KG1 (cell line): ENCODE measurements around the gene NRDC.
"Not testable (repeated sequence)": the region's sequence is repeated elsewhere in the genome, so short reads cannot be mapped to it uniquely, and the experiment has no call there.

Experiments
- DNase-seq: peaks from one replicate; lab custom pipeline; 2025; lab: John Stamatoyannopoulos, UW

Gene NRDC

DNA sequence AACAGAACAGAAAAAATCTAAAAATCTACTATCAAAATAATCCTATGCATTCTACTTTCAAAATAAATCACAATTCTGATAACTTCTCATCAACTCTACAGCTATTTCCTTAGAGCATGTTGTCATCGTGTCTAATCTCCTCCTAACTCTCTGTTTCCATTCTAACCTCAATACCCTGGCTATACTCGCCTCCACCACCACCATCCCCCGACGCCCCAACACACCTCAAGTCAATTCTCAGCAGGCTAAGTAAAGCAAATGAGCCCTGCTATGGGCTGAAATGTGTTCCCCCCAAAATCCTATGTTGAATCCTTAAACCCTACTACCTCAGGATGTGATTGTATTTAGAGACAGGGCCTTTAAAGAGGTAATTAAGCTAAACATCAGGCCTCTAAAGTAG, 34.6 kb downstream of the NRDC start:
- no peak for DNase-seq

DNA sequence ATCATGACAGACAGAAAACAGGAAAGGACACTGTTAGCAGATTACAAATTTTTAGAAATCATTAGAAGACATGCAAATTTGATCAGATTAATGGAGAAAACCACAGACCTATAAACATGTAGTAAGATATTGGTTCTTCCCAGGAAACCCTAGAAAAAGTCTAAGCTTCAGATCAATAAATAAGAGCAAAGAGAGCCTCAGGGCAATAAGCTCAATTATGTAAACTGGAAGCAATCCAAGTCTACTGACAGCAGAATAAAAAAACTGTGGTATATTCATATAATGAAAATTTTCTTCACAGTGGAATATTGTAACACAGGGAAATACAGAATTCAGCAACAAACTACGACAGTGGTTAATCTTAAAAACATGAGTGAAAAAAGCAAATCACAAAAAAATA, 36.3 kb downstream of the NRDC start:
- DNase-seq, result no peak

DNA sequence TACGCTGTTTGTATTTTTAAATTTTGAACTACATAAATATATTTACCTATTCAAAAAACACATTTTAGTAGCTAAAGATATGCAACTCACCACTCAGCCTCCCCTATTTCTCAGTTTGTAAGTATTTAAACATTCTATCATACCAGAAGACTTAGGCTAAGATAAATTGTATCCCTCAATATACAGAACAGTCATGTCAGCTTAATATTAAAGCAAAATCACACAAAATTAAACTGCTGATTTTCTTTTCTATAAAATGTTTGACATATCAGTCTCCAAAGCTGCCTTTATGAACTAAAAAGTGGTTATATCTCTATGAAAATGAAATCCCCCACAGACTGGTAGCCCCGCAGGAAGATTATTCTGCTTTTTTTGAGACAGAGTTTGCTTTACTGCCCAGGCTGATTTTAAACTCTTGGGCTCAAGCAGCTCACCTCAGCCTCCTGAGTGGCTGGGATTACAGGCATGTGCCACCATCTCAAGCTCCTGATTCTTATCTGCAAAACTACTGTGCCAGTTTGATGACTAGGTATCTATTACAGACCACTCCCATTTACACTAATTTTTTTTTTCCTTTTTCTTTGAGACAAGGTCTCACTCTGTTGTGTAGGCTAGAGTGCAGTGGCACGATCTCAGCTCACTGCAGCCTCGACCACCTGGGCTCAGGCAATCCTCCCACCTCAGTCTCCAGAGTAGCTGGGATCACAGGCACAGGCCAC, 37.6 kb downstream of the NRDC start:
- no peak for DNase-seq

DNA sequence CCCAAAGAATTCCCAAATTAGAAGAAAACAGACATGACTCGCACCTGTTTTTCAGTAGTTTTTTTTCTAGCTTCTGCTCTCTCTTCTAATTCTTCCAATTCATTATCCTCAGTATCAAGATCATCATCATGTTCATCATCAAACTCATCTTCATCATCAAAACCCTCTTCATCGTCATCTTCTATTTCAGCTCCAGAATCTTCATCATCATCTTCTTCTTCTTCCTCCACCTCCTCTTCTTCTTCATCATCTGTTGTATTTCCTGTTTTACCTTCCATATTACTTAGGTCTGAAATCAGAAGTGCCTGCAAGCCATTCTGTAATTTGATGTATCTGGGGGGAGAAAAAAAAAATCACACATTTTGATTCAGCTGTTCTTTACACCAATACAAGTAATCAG, 38.3 kb downstream of the NRDC start:
- no peak for DNase-seq

DNA sequence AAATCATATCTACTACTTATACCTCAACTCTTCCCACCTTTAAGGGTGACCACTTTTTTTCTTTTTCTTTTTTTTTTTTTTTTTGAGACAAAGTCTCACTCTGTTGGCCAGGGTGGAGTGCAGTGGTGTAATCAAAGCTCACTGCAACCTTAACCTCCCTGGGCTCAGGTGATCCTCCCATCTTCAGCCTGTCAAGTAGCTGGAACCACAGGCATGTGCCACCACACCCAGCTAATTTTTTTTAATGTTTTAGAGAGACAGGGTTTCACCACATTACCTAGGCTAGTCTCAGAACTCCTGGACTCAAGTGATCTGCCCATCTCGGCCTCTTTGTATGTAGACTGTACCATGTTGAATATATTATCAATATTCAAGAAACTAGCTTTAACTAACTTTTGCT, 39.4 kb downstream of the NRDC start:
- no peak for DNase-seq

DNA sequence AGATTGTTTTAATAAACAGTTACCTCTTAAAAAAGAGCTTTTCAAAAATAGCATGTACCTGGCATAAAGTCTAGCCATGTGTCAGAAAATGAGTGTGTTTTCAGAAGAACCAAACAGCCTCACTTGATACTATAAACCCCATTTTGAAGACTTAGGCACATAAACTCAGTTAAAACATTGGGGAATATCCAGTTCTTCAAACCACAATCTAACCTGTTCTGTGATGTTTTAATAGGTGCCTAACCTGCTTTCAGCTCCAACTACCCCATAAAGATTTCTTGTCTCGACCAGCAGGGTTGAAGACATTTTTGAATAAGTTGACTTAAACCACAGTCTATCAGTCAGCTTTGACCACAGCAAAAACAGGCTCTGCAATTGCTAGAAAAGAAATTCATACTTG, 41.3 kb downstream of the NRDC start:
- no peak for DNase-seq

DNA sequence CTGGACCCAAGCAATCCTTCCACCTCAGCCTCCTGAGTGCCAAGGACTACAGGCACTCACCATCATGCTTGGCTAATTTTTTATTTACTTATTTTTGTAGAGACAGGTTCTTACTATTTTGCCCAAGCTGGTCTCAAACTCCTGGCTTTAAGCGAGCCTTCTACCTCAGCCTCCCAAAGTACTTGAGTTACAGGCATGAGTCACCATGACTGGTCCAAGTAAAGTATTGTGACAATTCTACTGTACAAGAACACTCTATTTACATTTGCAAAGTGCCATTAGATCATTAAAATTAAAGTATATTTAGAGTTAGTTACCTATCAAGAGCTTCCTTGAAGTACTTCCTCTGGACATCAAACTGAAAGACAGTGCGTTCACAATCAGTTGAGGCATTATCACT, 44.8 kb downstream of the NRDC start:
- DNase-seq, result no peak

DNA sequence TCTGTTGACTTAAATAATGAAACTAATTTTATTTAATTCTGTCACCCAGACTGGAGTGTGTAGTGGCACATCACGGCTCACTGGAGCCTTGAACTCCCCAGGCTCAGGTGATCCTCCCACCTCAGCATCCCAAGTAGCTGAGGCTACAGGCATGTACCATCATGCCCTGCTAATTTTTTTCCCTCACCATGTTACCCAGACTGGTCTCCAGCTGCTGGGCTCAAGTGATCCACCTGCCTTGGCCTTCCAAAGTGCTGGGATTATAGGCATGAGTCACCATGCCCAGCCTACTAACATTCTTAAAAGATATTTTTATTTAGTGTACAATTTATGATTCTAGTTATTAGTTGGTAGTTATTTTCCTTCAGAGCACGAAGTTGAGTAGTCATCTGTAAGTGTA, 49.5 kb downstream of the NRDC start:
- DNase-seq, result no peak

DNA sequence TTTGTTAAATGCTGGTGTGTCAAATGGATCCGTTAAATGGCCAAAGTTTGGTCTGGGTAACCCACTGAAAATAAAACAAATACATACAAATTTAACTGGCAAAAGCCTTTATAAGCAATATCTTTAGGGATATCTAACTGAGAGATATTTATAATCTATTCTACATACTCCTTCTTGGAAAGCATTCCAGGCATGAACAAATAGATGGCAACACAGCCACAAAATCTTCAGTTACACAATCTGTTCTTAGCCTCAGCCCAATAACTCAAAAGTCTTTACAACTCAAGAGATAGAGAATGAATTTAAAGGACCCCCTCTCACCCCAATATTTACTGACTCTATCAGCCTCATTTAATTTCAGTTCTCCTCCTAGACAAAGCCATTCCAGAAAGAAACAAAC, 58.7 kb downstream of the NRDC start:
- DNase-seq, result no peak

DNA sequence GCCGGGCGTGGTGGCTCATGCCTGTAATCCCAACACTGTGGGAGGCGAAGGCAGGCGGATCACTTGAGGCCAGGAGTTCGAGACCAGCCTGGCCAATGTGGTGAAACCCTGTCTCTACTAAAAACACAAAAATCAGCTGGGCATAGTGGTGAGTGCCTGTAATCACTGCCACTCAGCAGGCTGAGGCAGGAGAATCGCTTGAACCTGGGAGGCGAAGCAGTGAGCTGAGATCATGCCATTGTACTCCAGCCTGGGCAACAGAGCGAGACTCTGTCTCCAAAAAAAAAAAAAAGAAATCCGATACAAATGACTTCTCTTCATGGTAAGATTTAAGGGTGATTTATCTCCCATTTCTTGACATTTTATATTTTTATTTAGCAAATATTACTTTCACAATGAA, 59.5 kb downstream of the NRDC start:
- DNase-seq, result not testable (repeated sequence)

DNA sequence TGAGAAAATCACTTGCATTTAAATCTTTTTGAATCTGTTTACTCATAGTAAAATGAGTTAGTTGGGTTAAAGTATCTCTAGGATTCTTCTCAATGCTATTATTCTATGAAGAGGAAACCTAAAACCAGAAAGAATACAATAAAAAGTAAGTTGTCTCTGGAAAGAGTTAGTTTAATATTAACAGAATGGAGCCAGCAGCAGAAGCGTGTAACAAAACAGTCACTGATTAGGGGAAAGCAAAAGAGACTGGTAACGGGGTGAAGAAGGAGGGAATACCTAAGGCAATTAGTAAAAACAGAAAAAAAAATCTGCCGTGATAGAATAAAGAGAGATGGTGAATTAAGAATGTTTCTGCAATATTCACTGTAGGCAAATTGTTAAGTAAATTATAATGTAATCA, 60.0 kb downstream of the NRDC start:
- DNase-seq, result no peak

DNA sequence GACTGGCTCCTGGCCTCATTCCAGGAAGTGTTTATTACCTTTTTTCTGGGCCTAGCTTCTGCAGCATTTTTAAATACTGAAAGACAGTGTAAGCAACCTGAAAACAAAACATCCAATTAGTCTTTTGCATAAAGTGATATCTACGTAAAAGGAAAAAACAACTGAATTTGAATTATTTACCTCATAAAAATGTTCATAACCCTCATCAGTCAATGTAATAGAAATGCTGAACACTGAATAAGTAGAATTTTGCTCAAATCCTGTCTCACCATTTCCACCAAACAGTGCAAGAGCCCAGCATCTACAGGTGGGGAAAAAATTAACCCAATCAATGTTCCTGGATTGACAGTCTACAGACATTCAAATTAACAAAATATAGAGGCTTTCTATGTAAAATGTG, 64.0 kb downstream of the NRDC start:
- DNase-seq, result no peak

DNA sequence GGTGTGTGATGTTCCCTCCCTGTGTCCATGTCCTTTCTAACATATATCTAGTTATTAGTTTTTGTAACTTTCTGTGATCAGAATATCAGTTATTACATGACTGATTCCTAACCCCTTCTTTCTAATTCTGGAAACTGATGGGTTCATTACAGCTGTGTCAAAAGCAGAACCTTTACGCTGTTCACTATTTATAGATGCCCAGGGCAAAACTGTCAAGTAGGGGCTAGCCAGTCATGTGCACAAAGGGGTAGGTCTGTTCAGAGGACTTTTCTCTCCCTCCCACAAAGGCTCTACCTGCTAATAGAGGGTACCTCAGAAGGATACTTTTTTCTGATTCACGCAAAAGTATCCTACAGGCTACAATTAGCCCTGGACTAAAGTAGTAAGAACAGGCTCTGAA, 79.2 kb downstream of the NRDC start:
- DNase-seq, result no peak

DNA sequence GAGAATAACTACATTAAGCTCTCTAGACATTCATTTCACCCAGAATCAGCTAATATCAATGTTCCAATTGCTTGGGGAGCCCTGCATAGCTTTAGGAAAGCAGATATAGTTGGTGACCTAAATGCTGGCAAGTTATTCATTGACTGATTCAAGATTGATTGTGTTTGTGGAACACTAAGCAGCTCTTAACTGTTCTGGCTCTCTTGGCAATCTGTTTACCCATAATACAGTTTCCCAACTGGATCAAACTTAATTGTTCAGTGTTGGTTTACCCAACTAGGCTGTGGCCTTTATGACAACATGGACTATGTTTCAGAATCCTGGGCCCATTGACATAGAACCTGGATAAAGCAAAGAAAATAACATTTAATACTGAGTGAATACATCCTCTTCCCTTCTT, 83.7 kb downstream of the NRDC start:
- no peak for DNase-seq

DNA sequence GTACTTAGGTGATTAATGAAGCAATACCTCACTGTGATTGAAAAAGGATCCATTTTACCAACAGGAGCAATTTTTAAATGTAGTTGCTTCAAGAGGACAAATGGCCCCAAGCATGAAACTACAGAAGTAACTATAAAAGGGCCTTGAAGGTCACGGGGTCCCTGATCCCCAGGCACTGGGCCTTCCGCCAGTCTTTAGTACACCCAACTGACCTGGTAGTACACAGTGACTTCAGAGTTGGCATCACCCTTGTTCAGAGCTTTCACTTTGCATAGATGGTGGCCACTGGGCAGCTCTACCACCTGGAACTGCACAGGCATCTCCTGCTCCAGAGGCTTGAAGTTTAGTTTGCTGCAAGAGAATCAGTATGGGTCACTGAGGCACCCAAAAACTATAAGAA, 84.3 kb downstream of the NRDC start:
- no peak for DNase-seq

DNA sequence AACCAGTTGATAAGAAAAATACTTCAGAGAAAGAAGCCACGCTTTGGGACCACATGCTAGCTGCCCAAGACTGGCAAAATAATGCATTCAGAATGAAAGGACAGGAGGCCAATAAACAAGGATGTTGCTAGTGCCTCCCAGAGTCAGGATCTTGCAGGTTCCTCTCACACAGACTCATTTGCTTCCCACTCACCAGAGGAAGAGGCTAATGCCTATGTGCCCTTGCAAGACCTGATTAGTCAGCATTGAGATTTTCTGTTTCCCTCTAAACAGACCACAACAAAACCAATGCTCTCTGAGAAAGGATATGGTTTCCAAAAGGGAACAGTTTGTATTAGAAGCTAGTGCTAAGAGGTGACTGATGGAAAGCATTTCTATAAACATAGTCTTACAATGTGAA, 85.7 kb downstream of the NRDC start:
- DNase-seq, result no peak

DNA sequence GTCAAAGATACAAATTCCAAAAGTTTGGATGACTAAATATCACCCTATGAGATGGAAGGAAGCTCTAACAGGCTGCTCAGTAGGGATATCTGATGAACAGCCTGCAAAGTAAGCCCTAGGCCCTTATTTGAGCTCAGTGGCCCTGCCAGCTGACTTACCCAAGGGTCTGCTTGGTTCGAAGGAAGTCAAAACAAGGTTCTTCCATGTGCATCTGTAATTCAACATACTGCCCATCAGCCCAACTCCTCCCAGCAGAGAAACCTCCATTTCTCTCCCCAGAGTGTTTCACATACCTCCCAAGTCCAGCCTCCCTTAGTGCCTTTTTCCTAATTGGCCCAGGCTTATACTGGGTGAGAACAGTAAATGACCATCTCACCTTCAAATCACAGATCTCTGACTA, 86.6 kb downstream of the NRDC start:
- no peak for DNase-seq

DNA sequence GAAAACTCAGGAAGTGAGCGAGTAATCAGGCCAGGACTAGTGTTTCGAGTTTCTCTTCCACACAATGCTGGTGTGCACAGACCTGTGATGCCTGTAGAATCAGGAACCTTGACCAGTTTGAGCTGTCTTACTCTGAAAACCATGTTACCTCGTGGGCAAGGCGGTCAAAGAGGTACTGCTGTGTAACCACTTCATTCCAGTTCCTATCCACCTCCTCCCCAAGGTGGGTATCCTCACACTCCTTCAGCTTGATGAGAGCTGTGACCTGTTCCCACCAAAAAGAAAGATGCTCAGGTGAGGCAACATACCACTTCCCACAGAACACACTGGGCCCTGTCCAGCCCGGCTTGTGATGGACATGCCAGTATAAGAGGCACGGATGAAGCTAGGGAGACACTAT, 88.1 kb downstream of the NRDC start:
- no peak for DNase-seq

DNA sequence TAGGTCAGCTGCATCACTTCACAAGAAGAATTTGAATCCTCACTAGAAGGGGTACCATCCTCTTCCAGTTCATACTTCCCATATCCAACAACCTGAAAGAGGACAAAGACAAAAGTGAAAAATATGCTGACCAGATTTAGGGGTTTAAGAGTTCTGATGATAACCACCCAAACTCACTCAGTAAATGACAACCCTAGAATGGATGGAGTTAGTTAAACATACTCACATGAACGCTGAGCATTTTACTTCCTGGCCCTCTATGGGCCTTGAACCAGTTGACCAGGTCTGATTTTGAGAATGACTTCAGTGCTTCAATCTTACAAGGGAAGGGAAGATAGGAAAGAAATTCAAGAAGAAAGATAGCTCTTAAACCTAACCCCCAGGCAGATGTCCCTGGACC, 89.2 kb downstream of the NRDC start:
- no peak for DNase-seq

DNA sequence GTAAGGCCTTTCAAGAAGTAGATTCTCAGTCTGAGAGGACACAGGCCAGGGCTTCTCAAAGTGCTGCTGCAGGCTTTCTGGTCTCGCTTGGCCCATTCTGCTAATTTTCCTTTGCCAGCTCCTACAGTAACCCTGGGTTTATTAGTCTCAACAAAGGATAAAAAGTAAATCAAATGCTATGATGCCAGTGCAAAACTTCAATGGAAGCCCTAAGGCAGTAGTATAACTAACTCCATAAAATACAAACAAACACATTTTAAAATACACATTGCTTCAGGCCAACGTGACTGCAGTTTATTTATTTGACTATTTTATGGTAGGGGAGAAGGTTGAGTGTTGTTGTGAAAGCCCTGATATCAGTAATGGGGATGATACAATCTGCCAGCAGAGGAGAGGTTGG, 89.6 kb downstream of the NRDC start:
- DNase-seq, result no peak

DNA sequence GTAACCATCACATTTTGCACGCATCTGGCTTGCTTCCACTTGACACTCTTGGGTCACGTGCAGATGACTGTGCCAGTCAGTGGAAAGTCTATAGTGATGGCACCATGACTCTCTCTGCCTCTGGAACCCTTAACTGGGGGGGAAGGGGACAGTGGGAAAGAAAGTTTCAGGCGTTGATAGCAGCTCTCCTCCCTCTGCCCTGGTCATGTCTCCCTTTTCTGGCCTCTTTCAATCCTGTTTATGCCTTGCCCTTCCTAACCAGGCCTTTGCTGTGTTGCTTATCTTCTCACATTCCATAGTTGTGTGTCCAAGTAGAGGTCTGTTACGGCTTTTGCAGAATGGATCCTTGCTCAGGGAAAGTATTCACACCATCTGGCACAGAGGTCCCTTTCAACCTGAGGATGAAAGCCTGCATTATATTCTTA, 93.5 kb downstream of the NRDC start:
- no peak for DNase-seq

DNA sequence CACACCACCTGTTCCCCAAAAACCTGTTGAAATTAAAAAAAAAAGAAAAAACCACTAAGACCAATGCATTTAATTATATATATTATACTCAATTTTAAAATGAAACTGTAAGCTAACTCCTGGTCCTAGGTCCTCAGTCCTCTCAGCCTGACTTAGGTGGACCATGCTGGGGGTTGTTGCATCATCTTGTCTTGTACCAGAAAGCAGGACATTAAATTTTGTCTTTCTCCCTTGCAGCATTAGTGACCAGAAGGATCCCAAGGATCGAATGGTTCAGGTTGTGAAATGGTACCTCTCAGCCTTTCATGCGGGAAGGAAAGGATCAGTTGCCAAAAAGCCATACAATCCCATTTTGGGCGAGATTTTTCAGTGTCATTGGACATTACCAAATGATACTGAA, 97.6 kb downstream of the NRDC start:
- no peak for DNase-seq

DNA sequence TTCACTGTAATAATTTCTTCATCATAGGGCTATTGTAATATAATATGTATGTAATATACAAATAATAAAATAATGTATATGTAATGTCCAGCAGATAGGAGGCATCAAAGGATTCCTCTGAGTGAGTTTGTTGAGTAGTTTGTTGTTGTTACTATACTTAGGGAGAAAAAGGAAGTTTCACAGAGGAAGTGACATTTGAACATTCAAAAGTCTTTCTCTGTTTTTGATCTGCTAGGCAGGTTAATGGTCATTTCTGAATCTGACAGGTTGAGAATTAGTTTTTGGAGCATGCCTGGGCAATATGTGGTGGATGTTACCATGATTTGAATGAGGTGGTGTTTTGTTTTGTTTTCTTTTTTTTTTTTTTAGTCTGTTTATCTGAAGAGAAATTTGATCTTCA, 102.1 kb downstream of the NRDC start:
- no peak for DNase-seq

DNA sequence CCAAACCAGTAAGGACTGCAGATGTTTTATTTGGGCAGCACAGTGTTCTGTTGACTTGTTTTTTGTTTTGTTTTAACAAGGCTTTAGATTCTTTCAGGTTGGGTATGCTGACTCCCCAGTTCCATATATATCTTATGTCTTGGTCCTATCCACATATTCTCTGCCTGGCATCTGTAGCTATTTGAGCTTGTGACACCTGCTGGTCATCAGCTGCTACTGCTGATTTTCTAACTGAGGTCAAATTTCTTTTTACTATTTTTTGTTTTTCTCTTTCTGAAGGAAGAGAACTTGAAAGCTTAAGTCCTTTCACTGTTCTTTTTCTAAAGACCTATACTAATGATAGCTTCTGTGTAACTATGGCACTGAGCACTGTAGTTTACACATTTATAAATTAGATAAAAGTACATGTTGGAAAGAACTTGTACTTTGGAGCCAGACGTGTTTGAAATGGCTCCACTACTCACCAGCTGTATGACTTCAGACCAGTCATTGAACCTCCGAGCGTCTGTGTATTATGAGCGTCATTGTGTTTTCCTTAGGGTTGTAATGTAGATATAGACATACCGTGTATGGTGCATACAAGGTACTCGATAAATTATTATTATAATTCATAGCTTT, 109.4 kb downstream of the NRDC start:
- peak; percentile 31 for DNase-seq
